T47D (cell line): Measurements from ENCODE around the gene RAP1A.

Experiments used
- DNase-seq, 2 experiments: peaks; one replicate each; pipeline versions ENCODE4 v3.0.0 to v3.0.0-alpha.2; 2011 to 2012; ENCODE audit warnings: low read depth in 1 of 2, low spot score in 1 of 2
- JUND ChIP-seq: IDR thresholded peaks from 2 replicates; pipeline ENCODE4 v1.6.1; 2012; ENCODE audit warnings: low read depth
- in situ Hi-C: cut with HindIII; loops from 2 replicates; pipeline ENCODE4 v1.10.0; 2016; ENCODE audit warnings: low sequenced_read_pairs, low pct_unique_long_range_greater_than_20kb

Gene RAP1A

DNA sequence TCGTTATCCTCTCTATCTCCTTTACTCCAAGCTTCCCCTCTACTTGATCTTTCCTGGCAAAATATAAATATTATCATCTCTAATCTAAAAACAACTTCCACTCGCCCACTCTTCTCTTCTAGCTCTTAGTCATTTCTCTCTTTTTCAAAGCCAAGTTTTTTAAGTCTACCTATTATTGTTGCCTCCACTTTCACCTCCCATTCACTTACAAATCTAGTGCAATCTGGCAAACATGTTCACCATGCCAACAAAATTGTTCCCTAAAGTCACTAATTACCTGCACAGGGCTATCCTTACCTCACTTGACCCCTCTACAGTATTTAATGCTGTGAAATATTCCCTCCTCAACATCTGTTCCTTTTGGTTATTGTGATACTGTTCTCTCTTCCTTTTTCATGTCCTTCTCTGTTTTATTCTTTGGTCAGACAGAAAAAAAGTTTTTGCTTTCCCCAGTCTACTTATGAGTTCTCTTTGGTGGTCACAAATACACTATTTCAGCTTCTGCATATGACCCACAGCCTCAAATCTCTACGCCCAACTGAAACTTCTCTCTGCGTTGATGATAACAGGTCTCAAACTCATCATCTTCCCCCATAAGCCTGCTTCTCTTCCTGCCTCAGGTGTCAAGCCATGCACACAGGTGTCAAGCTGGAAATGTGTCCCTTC, 31.9 kb upstream of the RAP1A start:
- TF ChIP-seq JUND = no peak
- in situ Hi-C loops = no loop called here
- no peak for DNase-seq

GRCh38 chr1:111591937-111592336, 27.7 kb upstream of the RAP1A start:
- DNase-seq = no peak
- TF ChIP-seq JUND = no peak
- in situ Hi-C loops = no loop called here

DNA sequence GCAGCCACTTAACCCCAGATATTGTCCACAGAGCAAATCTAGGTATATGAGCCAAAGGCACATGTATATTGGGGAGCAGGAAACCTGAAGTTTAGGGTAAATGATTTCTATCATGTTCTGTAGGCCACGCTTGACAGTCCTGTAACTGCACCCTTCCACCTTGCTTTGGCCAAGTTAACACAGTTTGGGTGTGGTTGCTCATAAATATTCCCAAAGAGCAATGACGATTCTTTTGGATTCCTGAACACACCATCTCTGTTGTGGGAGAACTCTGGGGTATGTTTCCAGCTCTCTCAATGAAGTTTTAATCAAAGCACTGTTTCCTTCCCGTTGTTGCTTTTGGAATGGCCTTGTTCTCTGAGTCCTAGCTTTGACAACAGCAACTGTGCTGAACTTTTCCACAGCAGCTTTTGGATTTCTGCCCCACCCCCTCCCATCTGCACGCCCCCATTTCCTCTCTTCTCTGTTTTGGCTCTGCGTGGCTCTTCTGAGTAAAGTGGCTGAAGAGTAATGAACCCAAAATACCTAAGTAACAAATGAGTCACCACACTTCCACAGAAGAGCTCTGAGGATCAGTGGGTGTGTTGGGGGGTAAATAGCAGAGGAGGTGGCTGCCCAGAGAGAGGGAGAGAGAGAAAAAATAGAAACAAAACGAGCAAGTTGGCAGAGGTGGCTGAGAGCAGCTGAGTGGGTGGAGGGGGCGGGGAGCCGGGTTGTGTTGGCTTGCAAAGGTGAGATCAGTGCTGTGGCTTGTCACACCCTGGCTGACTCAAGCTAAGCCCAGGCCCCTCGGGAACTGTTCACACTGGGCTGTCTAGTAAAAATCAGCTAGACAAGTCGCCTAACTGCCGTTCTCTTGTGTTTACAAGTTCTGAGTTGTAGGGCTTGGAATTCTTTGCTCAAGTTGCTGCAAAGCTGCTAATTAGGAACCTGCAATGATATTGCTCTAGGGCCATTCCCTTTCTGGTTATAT, 26.9 kb upstream of the RAP1A start:
- no peak for DNase-seq
- in situ Hi-C loops = no loop called here
- TF ChIP-seq JUND = no peak

GRCh38 chr1:111593403-111594305, 25.9 kb upstream of the RAP1A start:
- in situ Hi-C loops = no loop called here
- TF ChIP-seq JUND = no peak
- DNase-seq = no peak

GRCh38 chr1:111594306-111594693, 25.3 kb upstream of the RAP1A start:
- in situ Hi-C loops = no loop called here
- no peak for DNase-seq
- TF ChIP-seq JUND = no peak

DNA sequence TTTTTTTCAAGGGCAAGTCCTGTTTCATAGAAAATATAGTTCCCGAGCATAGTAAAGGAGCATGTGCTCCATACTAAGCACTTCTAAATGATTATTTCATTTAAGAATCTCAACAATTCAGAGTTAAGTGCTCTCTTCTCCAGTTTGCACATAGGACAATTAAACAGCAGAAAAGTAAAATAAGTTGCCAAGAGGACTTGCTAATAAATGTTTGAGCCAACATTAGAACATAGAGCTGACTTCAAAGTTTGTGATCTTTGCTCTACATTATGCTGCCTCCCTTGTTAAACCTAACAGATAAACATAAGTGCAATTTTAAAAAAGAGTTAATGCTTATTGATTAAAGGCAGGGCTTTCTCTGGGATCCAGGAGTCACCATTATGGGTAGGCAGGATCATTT, 23.8 kb upstream of the RAP1A start:
- no peak for DNase-seq
- no peak for TF ChIP-seq JUND
- in situ Hi-C loops = no loop called here

DNA sequence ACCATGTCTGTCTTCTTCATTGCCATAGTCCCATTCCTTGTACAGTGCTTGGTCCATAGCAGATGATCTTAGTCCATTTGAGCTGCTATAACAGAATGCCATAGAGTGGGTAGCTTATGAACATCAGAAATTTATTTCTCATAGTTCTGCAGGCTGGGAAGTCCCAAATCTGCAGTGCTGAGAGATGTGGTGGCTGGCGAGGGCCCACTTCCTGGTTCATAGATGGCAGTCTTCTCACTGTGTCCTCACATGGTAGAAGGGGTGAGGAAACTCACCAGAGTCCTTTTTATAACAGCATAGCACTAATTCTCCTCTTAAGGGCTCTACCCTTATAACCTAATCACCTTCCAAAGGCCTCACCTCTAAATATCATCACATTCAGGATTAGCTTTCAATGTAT, 23.1 kb upstream of the RAP1A start:
- in situ Hi-C loops = no loop called here
- no peak for TF ChIP-seq JUND
- DNase-seq = no peak

- no peak for TF ChIP-seq JUND
Observed at GRCh38 chr1:111597426-111597825, 22.2 kb upstream of the RAP1A start.

DNA sequence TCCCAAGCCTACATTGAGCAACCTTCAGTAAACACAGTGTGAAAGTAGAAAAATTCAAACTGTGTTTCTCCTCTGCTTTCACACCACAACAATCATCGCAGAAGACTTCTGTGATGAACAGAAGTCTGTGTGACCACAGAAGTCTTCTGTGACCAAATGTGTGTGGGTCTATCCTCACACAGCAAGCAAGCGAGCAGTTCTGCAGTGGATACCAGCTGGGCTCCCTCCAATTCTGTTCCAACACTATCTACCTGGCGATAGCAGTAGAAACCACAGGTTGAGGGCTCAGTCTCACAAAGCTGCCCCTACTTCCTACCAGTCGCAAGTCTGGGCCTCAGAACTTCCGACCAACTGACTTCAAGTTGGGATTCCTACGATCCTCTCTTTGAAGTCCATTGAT, 21.0 kb upstream of the RAP1A start:
- in situ Hi-C loops = no loop called here
- TF ChIP-seq JUND = no peak
- DNase-seq = no peak

More at GRCh38 chr1:111597426-111597825, 22.2 kb upstream of the RAP1A start:
- DNase-seq = no peak
- in situ Hi-C loops = no loop called here

DNA sequence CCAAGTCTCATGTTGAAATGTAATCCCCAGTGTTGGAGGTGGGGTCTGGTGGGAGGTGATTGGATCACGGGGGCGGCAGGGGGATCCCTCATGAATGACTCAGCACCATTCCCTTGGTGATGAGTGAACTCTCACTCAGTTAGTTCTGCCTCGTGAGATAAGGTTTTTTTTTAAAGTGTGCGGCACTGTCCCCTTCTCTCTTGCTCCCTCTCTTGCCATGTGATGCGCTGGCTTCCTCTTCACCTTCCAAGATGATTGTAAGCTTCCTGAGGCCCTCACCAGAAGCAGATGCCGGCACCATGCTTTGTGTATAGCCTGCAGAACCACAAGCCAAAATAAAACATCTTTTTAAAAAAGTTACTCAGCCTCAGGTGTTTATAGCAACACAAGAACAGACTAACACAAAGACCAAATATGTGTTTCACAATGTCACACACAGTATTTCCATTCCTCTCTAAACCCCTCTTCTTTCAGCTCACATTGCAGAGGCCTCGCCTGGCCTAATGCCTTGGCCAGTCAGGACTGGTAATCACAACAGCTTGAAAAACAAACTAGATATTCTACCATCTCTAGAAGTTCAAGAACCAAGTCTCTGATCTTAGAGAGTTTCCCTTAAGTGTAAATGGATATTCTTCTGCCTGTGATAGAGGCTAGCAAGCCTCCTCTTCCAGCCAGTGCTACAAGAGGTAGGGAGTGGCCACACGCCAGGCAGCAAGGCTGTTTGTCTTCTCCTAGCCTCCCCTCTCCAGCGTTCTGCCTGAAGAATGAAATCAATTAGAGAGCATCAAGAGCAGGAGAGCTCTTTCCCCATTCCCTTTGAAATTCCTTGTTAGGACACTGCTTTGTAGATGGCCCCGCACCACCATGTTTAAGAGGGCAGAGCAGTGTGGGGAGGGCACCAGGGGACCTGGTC, 19.6 kb upstream of the RAP1A start:
- no peak for DNase-seq
- in situ Hi-C loops = no loop called here
- TF ChIP-seq JUND = no peak

DNA sequence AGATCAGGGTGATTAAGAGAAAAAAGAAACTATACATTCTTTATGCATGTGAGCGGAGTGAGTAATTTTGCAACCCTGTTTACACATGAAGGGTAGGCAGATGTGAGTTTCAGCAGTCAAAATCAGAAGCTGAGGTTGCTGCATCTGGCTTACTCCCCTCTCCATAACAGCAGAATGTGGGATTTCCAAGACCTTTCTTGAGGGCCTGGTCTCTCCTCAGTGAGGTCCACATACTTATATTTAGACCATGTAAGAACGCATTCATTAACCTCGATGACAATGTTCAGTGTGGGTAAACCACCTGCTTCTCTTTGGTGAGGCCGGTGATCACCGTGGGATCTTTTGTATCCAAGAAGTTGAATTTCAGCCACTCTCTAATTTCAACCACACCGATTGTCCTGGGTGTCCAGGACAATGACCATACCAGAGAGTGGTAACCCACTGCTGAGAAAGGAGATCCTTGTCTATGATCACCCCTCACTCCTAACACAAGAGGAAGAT, 18.7 kb upstream of the RAP1A start:
- no peak for DNase-seq
- in situ Hi-C loops = no loop called here
- TF ChIP-seq JUND = no peak
